RWPE1 (cell line): ENCODE measurements around the gene NEK9.

Source experiments
- CTCF ChIA-PET: fragments of 350-600 bp; sonication (Branson Sonifier 250); formaldehyde crosslinking; extraction: SDS; loops from one replicate; lab custom pipeline; 2021; lab: Yijun Ruan, JAX
- POLR2A ChIA-PET: fragments of 400-600 bp; formaldehyde crosslinking; extraction: SDS; loops from one replicate; lab custom pipeline; 2020; ENCODE audit warnings: antibody characterized with exemption; ENCODE audit not compliant: low non-redundant PET; lab: Yijun Ruan, JAX
- DNase-seq: peaks from one replicate; pipeline ENCODE4 v3.0.0; 2012; ENCODE audit warnings: low spot score
- H3K27ac ChIP-seq: fragments of 450-650 bp; 2 replicates; pipeline ENCODE4 v1.5.1; 2017
- CTCF ChIP-seq: fragments of 450-650 bp; conservative IDR thresholded peaks from 2 replicates; pipeline ENCODE4 v1.5.1; 2017; ENCODE audit warnings: low read depth, mild to moderate bottlenecking

Gene NEK9

DNA sequence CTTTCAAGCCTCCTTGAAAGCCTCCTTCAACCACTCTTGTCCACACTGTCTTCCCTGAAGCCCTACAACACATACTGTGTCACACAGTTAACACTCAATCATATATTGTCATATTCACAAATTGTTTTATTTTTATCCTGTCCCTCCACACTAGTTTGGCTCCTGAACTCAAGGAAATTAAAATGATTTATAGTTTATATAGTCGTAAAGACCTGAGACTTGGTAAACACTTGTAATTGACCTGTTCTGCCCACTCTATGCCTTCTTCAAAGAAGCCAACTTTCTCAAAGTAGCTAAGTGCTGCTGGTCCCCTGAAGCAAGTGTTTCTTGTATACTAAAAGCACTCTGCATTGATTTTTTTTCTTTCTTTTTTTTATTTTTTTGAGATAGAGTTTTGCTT, 15.6 kb upstream of the NEK9 start:
- no peak for TF ChIP-seq CTCF
- DNase-seq, result no peak
- H3K27ac ChIP-seq, result peak overlapping the region; percentile 14; the same call in 1 of the 2 replicates
- CTCF ChIA-PET, result no interaction called here
- POLR2A ChIA-PET, result no interaction called here

- no peak overlapping the region for H3K27ac ChIP-seq
- ChIA-PET CTCF (interaction anchor here (0.7 kb wide), 1 partner anchor 11 kb away, joined by 3 read pairs; no protein-coding TSS in a partner anchor), POLR2A (no interaction called here)
- no peak for DNase-seq
- TF ChIP-seq CTCF, result no peak
These were observed 15.1 kb upstream of the NEK9 start for GRCh38 chr14:75141967-75142366.

GRCh38 chr14:75141062-75141461, 14.2 kb upstream of the NEK9 start:
- ChIA-PET CTCF (interaction anchor here (1.3 kb wide), 1 partner anchor 9 kb away, joined by 3 read pairs; no protein-coding TSS in a partner anchor), POLR2A (no interaction called here)
- H3K27ac ChIP-seq, result no peak overlapping the region
- TF ChIP-seq CTCF, result no peak
- no peak for DNase-seq

DNA sequence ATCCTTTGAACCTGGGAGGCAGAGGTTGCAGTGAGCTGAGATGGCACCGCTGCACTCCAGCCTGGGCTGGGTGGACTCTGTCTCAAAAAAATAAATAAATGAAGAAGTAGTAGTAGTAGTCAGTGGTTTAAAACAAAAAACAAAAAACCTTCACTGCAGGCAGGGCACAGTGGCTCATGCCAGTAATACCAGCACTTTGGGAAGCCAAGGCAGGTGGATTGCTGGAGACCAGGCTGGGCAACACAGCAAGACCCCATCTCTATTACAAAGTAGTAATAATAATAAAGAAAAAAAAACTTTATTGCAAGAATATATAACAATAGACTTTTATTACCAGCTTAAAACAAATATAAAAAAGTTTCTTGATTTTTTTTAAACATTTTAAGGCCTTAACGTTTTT, 13.8 kb upstream of the NEK9 start:
- no peak for DNase-seq
- TF ChIP-seq CTCF, result no peak
- ChIA-PET CTCF (interaction anchor here (1.3 kb wide), 1 partner anchor 9 kb away, joined by 3 read pairs; no protein-coding TSS in a partner anchor), POLR2A (no interaction called here)
- H3K27ac ChIP-seq, result peak overlapping the region; percentile 25

GRCh38 chr14:75139185-75139584, 12.3 kb upstream of the NEK9 start:
- no peak for DNase-seq
- ChIA-PET CTCF (no interaction called here), POLR2A (interaction anchor here (0.7 kb wide), 1 partner anchor 138 kb away, joined by 3 read pairs; no protein-coding TSS in a partner anchor)
- no peak for TF ChIP-seq CTCF
- no peak overlapping the region for H3K27ac ChIP-seq

- TF ChIP-seq CTCF, result no peak
- ChIA-PET CTCF (interaction anchor here (0.6 kb wide), 2 partner anchors 302 to 317 kb away, joined by 3 read pairs; no protein-coding TSS in a partner anchor), POLR2A (no interaction called here)
- no peak overlapping the region for H3K27ac ChIP-seq
- no peak for DNase-seq
These were observed 11.6 kb upstream of the NEK9 start for GRCh38 chr14:75138492-75138891.
